IgD-negative memory B cell (primary cell): ENCODE results near the gene LGALS12. TPM values are rescaled to one million over a fixed set of nuclear protein-coding genes. Genes with fewer than 3 reads are reported as not detected.
A peak's percentile ranks its signal among the peaks of the same experiment; 100 is the strongest.

Experiments
- H3K27ac Mint-ChIP-seq, 3 donors: one replicate each; pipeline ENCODE4 v1.8.0; 2020 to 2022; ENCODE audit warnings: mild to moderate bottlenecking in 3 of 3, mixed read lengths in 3 of 3, moderate library complexity in 1 of 3
- H3K27me3 Mint-ChIP-seq: one replicate; pipeline ENCODE4 v1.8.0; 2021; ENCODE audit warnings: mixed read lengths
- H3K36me3 Mint-ChIP-seq: one replicate; pipeline ENCODE4 v1.8.0; 2020; ENCODE audit warnings: mild to moderate bottlenecking, mixed read lengths
- H3K4me1 Mint-ChIP-seq, 3 donors: one replicate each; pipeline ENCODE4 v1.8.0; 2020 to 2022; ENCODE audit warnings: mixed read lengths in 3 of 3, mild to moderate bottlenecking in 1 of 3
- H3K4me3 Mint-ChIP-seq, 4 donors: one replicate each; pipeline ENCODE4 v1.8.0; 2020 to 2022; ENCODE audit warnings: mild to moderate bottlenecking in 4 of 4, mixed read lengths in 4 of 4, moderate library complexity in 3 of 4
- H3K9me3 Mint-ChIP-seq, 3 donors: one replicate each; pipeline ENCODE4 v1.8.0; 2020 to 2021; ENCODE audit warnings: mixed read lengths in 3 of 3, mild to moderate bottlenecking in 1 of 3
- polyA plus RNA-seq: library from polyadenylated mRNA; unstranded; fragments of 300-500 nt; fragmentation: Illumina TruSeq; gene quantifications from one replicate; pipeline ENCODE4 v1.2.3, GENCODE V29; 2021

LGALS12 gene
- polyA plus RNA-seq: 0.39 TPM

DNA sequence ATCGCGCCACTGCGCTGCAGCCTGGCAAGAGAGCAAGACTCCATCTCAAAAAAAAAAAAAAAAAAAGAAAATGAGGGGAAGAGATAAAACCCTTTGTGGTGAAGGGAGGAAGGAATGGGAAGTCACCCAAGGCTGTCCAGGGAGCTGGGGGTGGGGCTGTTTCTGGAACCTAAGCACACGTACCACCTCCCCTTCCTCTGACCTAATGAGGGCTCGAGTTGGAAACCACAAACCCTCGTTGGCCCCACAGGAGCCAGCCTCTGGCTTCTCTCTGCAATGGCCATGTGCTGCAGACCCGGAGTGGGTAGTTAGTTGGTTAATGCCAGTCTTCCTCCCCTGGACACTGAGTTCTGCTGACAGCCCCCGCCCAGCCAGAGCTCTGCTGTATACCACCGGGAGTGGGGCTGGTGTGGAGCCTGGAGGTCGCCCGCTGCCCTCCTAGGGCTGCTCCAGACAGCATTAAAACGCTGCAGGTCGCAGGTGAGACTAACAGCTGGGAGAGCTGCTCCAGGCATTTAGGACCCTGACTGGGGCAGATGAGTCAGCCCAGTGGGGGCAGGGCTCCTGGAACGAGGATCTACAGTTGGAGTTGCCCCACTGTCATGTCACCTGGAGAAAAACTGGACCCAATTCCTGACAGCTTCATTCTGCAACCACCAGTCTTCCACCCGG is at the start of gene LGALS12:
Gene LGALS12 (plus strand): TSS at position 228 of the 672 bp plus-strand sequence. CDS start 375 bp downstream, at position 603.
- H3K27ac Mint-ChIP-seq: no peak within 1 kb of the TSS
- no peaks in the 10 kb centered on the region for H3K4me1 Mint-ChIP-seq
- H3K9me3 Mint-ChIP-seq: peaks cover 0 to 2% (median 2%) of the 10 kb centered on the region in 3 donors
- peaks cover 11% of the 10 kb centered on the region for H3K27me3 Mint-ChIP-seq
- no peak within 1 kb of the TSS for H3K4me3 Mint-ChIP-seq
- H3K36me3 Mint-ChIP-seq: no peaks in the 10 kb centered on the region

DNA sequence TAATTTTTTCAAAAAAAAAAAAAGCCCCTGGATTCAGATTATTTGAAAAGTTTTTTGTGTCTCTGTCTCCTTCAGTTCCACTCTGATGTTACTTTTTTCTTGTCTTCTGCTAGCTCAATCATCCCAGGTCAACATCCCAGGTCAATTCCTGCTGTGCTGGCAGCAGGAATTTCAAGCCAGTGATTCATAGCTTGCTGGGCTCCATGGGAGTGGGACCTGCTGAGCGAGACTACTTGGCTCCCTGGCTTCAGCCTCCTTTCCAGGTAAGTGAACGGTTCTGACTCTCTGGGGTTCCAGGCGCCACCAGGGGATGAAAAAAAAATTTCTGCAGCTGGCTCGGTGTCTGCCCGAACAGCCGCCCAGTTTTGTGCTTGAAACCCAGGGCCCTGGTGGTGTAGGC is 46.3 kb upstream of the LGALS12 start:
- peaks cover 5% of the 10 kb centered on the region for H3K27me3 Mint-ChIP-seq
- H3K27ac Mint-ChIP-seq: no peak overlapping the region
- no peak overlapping the region for H3K4me3 Mint-ChIP-seq
- no peaks in the 10 kb centered on the region for H3K9me3 Mint-ChIP-seq
- H3K4me1 Mint-ChIP-seq: no peaks in the 10 kb centered on the region
- H3K36me3 Mint-ChIP-seq: no peaks in the 10 kb centered on the region

GRCh38 chr11:63462137-63462536 is 43.7 kb upstream of the LGALS12 start:
- no peaks in the 10 kb centered on the region for H3K9me3 Mint-ChIP-seq
- no peaks in the 10 kb centered on the region for H3K4me1 Mint-ChIP-seq
- no peak overlapping the region for H3K4me3 Mint-ChIP-seq
- H3K27ac Mint-ChIP-seq: no peak overlapping the region
- peaks cover 13% of the 10 kb centered on the region for H3K27me3 Mint-ChIP-seq
- H3K36me3 Mint-ChIP-seq: no peaks in the 10 kb centered on the region

GRCh38 chr11:63470311-63470710 is 35.6 kb upstream of the LGALS12 start:
- Mint-ChIP-seq H3K36me3 (peaks cover 3% of the 10 kb centered on the region), H3K27me3 (peaks cover 10% of the 10 kb centered on the region)

GRCh38 chr11:63472372-63472771 is 33.5 kb upstream of the LGALS12 start:
- Mint-ChIP-seq H3K4me1 (no peaks in the 10 kb centered on the region), H3K4me3 (no peak overlapping the region), H3K36me3 (peaks cover 5% of the 10 kb centered on the region), H3K9me3 (peaks cover 12 to 26% (median 14%) of the 10 kb centered on the region in 3 donors), H3K27ac (no peak overlapping the region), H3K27me3 (peaks cover 8% of the 10 kb centered on the region)

More at GRCh38 chr11:63470311-63470710, 35.6 kb upstream of the LGALS12 start:
- H3K9me3 Mint-ChIP-seq: peaks cover 6 to 15% (median 10%) of the 10 kb centered on the region in 3 donors
- H3K4me3 Mint-ChIP-seq: no peak overlapping the region
- no peak overlapping the region for H3K27ac Mint-ChIP-seq
- no peaks in the 10 kb centered on the region for H3K4me1 Mint-ChIP-seq

DNA sequence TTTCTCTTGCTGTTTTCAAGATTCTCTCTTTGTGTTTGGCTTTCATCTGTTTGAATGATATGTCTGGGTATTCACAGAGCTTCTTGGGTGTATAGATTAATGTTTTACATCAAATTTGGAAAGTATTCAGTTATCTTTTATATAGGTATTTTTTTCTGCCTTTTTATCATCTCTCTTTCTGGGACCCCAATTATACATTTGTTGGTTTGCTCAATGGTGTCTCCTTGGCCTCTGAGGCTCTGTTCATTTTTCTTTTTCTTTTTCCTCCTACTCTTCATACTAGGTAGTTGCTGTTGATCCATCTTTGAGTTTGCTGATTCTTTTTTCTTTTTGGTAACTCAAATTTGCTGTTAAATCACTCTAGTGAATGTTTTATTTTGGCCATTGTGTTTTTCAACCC is 29.3 kb upstream of the LGALS12 start:
- peaks cover 2% of the 10 kb centered on the region for H3K36me3 Mint-ChIP-seq
- H3K9me3 Mint-ChIP-seq: peaks cover 7 to 11% (median 10%) of the 10 kb centered on the region in 3 donors
- peaks cover 11% of the 10 kb centered on the region for H3K27me3 Mint-ChIP-seq
- no peak overlapping the region for H3K4me3 Mint-ChIP-seq
- H3K27ac Mint-ChIP-seq: no peak overlapping the region
- no peaks in the 10 kb centered on the region for H3K4me1 Mint-ChIP-seq

DNA sequence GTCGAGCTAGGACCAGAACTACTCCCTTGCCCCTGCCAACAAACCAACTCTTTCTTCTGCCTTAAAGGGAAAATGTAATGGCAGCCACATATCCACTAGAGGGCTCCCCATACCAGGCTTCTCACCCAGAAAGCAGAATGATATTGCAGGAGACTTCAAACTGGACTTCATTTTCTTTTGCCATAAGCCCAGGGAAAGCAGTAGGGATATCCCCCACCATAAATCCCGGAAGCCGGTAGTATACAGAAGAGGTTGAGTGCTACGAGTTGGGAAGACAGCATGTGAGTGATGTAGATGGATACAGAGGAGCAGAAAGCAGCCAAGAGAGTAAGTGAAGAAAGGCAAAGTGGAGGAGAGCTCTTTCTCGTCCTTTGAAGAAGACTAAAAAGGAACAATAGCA is 27.0 kb upstream of the LGALS12 start:
- peaks cover 2% of the 10 kb centered on the region for H3K36me3 Mint-ChIP-seq
- peaks cover 11% of the 10 kb centered on the region for H3K27me3 Mint-ChIP-seq
- peaks cover 7 to 11% (median 8%) of the 10 kb centered on the region in 3 donors for H3K9me3 Mint-ChIP-seq
- H3K27ac Mint-ChIP-seq: no peak overlapping the region
- H3K4me3 Mint-ChIP-seq: no peak overlapping the region
- no peaks in the 10 kb centered on the region for H3K4me1 Mint-ChIP-seq

- Mint-ChIP-seq H3K4me3 (no peak overlapping the region), H3K27ac (no peak overlapping the region), H3K4me1 (no peaks in the 10 kb centered on the region), H3K36me3 (peaks cover 4% of the 10 kb centered on the region), H3K9me3 (peaks cover 8 to 16% (median 15%) of the 10 kb centered on the region in 3 donors), H3K27me3 (peaks cover 16% of the 10 kb centered on the region)
These were observed 25.8 kb upstream of the LGALS12 start for GRCh38 chr11:63480039-63480438.

GRCh38 chr11:63485777-63486176 is 20.1 kb upstream of the LGALS12 start:
- Mint-ChIP-seq H3K4me3 (no peak overlapping the region), H3K36me3 (peaks cover 3% of the 10 kb centered on the region), H3K4me1 (peaks cover 0 to 2% (median 0%) of the 10 kb centered on the region in 3 donors), H3K27ac (no peak overlapping the region), H3K9me3 (peaks cover 3 to 18% (median 16%) of the 10 kb centered on the region in 3 donors), H3K27me3 (peaks cover 29% of the 10 kb centered on the region)

DNA sequence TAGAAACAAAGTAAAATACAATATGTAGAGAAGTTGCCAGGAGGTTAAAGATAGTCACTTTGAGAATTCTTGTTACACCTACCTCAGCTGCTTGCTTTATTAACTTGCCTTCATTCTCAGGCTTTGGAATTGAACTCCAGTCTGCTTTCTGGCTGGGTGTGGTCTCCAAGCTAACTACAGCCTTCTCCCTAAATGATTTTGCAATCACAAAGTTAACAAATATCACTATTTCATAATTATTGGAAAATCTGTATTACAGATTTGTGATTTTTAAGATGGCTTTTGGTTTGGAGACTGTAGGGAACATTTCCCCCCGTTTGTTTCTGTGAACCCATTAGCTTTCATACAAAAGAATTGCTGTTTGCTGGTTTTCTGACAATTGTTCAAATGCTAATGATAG is 17.1 kb upstream of the LGALS12 start:
- peaks cover 4 to 22% (median 15%) of the 10 kb centered on the region in 3 donors for H3K9me3 Mint-ChIP-seq
- peaks cover 0 to 6% (median 0%) of the 10 kb centered on the region in 3 donors for H3K4me1 Mint-ChIP-seq
- H3K27me3 Mint-ChIP-seq: peaks cover 47% of the 10 kb centered on the region
- H3K4me3 Mint-ChIP-seq: no peak overlapping the region
- no peak overlapping the region for H3K27ac Mint-ChIP-seq
- peaks cover 3% of the 10 kb centered on the region for H3K36me3 Mint-ChIP-seq

DNA sequence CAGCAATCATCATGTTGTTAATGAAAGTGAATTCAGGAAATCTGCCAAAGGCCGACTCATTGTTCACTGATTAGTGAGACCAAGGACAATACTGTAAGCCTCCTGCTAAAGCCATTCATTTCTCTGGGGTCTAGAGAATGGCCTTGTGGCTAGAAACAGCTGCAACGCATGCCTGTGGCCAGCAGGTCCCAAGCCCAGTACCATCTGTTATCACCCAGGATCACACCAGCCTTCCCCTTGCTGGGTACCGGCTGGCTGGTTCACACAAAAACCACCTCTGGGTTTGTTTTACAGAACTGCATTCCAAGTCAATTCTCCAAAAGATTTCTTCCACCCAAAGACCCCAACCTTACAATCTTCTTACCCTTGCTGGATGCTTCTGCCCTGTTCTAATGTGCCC is 16.0 kb upstream of the LGALS12 start:
- peak overlapping the region in 1 of 4 donors; percentile 42 for H3K4me3 Mint-ChIP-seq

DNA sequence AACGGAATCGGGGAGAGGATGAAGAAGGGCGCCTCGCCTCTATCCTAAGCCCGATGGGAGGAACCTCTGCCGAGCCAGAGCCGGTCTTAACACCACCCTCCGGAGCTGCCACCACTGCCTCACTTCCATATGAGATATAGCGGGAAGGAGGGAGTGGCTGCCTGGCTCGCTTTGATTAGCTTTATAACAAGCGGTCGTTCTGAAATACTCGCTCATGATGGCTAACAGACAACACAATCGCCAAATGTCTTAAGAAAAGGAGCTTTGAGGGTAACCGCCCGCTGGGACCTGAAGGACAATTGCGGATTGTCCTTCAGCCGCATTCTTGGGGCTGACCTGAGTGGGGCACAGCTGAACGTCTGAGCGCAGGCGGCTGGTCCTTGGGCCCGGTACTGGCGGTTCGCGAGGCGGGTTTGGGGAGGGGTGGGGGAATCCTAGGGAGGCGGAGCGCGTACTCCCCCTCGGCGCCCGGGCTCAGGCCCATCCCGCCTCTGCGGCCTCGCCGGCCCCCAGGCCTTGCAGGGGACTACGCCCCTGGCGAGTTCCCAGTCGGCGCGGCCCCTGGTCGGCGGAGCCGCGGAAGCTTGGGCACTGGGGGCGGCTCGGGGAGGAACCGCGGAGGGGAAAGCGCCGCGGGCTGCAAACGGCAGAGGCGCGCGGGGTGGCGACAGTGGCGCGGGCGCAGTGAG is 15.2 kb upstream of the LGALS12 start, which contains the start of gene PLAAT5:
Gene PLAAT5 (minus strand): TSS at position 617 of the 689 bp plus-strand sequence. CDS start 133 bp downstream, at position 484.
- Mint-ChIP-seq H3K4me3 (peak within 1 kb of the TSS in 2 of 4 donors; percentile 42 to 61), H3K4me1 (peaks cover 0 to 6% (median 0%) of the 10 kb centered on the region in 3 donors), H3K27ac (no peak within 1 kb of the TSS), H3K27me3 (peaks cover 52% of the 10 kb centered on the region), H3K9me3 (peaks cover 3 to 12% (median 6%) of the 10 kb centered on the region in 3 donors), H3K36me3 (no peaks in the 10 kb centered on the region)

More for the DNA sequence above, 16.0 kb upstream of the LGALS12 start:
- H3K27me3 Mint-ChIP-seq: peaks cover 47% of the 10 kb centered on the region
- H3K4me1 Mint-ChIP-seq: peaks cover 0 to 6% (median 0%) of the 10 kb centered on the region in 3 donors
- H3K27ac Mint-ChIP-seq: no peak overlapping the region
- H3K9me3 Mint-ChIP-seq: peaks cover 3 to 20% (median 12%) of the 10 kb centered on the region in 3 donors
- peaks cover 2% of the 10 kb centered on the region for H3K36me3 Mint-ChIP-seq

DNA sequence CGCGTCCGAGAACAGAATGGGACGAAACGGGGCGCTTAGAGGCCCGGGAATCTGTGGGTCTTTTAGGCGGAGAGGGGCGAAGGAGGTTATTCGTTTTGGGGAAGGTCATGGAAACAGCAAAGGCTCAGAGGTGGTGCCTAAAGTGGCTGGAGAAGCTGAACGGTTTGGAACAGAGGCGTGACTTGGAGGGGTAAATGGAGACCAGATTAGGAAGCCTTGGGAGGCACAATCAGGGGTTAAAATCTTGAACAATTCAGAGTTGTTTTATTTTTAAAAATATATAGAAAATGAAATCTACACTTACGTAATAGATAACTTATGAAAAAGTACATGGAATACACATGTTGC is 14.7 kb upstream of the LGALS12 start:
- peaks cover 53% of the 10 kb centered on the region for H3K27me3 Mint-ChIP-seq
- H3K4me3 Mint-ChIP-seq: no peak overlapping the region
- H3K9me3 Mint-ChIP-seq: peaks cover 2 to 6% (median 6%) of the 10 kb centered on the region in 3 donors
- no peak overlapping the region for H3K27ac Mint-ChIP-seq
- H3K4me1 Mint-ChIP-seq: peaks cover 0 to 6% (median 0%) of the 10 kb centered on the region in 3 donors
- H3K36me3 Mint-ChIP-seq: no peaks in the 10 kb centered on the region

DNA sequence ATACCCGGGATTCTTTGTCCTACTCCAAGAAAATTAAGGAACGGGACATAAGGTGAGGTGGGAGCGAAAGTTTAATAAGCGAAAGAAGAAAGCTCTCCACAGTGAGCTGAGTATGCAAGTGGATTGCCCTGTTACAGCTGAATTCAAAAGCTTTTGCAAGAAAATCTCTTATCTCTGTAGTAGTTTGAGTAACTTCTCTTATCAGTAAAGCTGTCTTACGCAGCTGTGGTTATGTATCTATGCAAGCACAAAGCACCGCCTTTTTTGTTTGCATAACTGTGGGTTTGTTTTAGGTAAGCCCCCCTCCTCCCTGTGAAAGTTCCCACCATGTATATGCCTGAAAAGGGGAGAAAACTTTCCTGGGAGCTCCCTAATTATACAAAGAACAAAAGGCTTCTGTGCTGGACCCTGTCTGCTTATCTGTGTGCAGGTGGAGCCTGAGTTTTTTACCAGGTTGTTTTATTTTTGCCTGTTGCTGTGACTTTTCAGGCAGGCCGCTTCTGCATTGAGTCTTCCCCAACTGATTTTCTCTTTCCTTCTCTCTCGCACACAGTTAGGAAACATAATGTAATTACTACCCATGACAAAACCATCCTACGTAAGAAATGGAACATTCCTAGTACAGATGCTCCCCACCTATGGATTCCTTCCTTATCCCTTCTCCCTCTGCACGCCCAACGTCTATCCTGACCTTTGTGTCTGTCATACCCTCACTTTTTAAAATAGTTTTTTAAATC is 14.1 kb upstream of the LGALS12 start:
- Mint-ChIP-seq H3K9me3 (peaks cover 2 to 6% (median 4%) of the 10 kb centered on the region in 3 donors), H3K4me1 (peaks cover 0 to 6% (median 0%) of the 10 kb centered on the region in 3 donors), H3K4me3 (no peak overlapping the region), H3K27ac (no peak overlapping the region), H3K36me3 (no peaks in the 10 kb centered on the region), H3K27me3 (peaks cover 55% of the 10 kb centered on the region)

GRCh38 chr11:63492441-63492840 is 13.4 kb upstream of the LGALS12 start:
- no peaks in the 10 kb centered on the region for H3K36me3 Mint-ChIP-seq
- H3K4me3 Mint-ChIP-seq: no peak overlapping the region
- H3K4me1 Mint-ChIP-seq: peaks cover 0 to 6% (median 0%) of the 10 kb centered on the region in 3 donors
- H3K27ac Mint-ChIP-seq: no peak overlapping the region
- H3K27me3 Mint-ChIP-seq: peaks cover 57% of the 10 kb centered on the region
- H3K9me3 Mint-ChIP-seq: peaks cover 2 to 6% (median 4%) of the 10 kb centered on the region in 3 donors
